H1 (cell line): ENCODE data around the gene WDFY1. TPM values are rescaled to one million over a fixed set of nuclear protein-coding genes. Genes with fewer than 3 reads are reported as not detected.

ENCODE experiments used
- CTCF ChIA-PET: fragments of 300-600 bp; sonication (Branson Sonifier 250); formaldehyde crosslinking; loops from one replicate; lab custom pipeline; 2021; ENCODE audit not compliant: partially characterized antibody; lab: Charles Lee
- POLR2A ChIA-PET: fragments of 300-600 bp; sonication (Branson Sonifier 250); formaldehyde crosslinking; loops from one replicate; lab custom pipeline; 2021; ENCODE audit warnings: inconsistent platforms; ENCODE audit not compliant: partially characterized antibody; lab: Charles Lee
- DNase-seq, 2 experiments: peaks; one replicate each; pipeline versions ENCODE4 v3.0.0 to v3.0.0-alpha.2; 2010 to 2022; ENCODE audit warnings: low spot score in 2 of 2, low read depth in 1 of 2, mixed read lengths in 1 of 2
- FAIRE-seq: peaks from 2 replicates; lab custom pipeline; 2011; peaks lifted over from hg19 to GRCh38; lab: Jason Lieb, UNC
- H2AFZ ChIP-seq: 2 replicates; pipeline ENCODE4 v1.8.1; 2012; ENCODE audit warnings: low read length, inconsistent platforms
- H2AK5ac ChIP-seq: 2 replicates; pipeline ENCODE4 v1.6.1; 2013; ENCODE audit warnings: low read depth, low read length
- H2BK120ac ChIP-seq: replicated peaks from 2 replicates; pipeline ENCODE3; 2013; ENCODE audit warnings: low read depth, low read length, inconsistent platforms
- H2BK12ac ChIP-seq: 2 replicates; pipeline ENCODE4 v1.6.1; 2013; ENCODE audit warnings: low read depth, low read length
- H2BK15ac ChIP-seq: 2 replicates; pipeline ENCODE4 v1.6.1; 2013; ENCODE audit warnings: low read length
- H2BK20ac ChIP-seq: 2 replicates; pipeline ENCODE4 v1.6.1; 2013; ENCODE audit warnings: low read length
- H2BK5ac ChIP-seq: 2 replicates; pipeline ENCODE4 v1.6.1; 2013; ENCODE audit warnings: low read depth, low read length
- H3K14ac ChIP-seq: 2 replicates; pipeline ENCODE4 v1.6.1; 2013; ENCODE audit warnings: inconsistent platforms; ENCODE audit not compliant: insufficient read length
- H3K18ac ChIP-seq: 2 replicates; pipeline ENCODE4 v1.6.1; 2013; ENCODE audit warnings: low read length; ENCODE audit errors: extremely low read depth
- H3K23ac ChIP-seq: 2 replicates; pipeline ENCODE4 v1.6.1; 2013; ENCODE audit warnings: inconsistent platforms; ENCODE audit not compliant: insufficient read length
- H3K23me2 ChIP-seq: 2 replicates; pipeline ENCODE4 v1.6.1; 2013; ENCODE audit warnings: low read depth, low read length
- H3K27ac ChIP-seq: 2 replicates; pipeline ENCODE4 v1.6.1; 2011; ENCODE audit warnings: low read depth, low read length, inconsistent platforms
- H3K27me3 ChIP-seq, 4 experiments: replicated peaks in 1 of 4; 1 replicate in 1 of 4; 2 replicates in 3 of 4; pipeline versions ENCODE4 v1.6.1 to v1.8.1; 2011 to 2013; ENCODE audit warnings: low read length in 3 of 4, mild to moderate bottlenecking in 3 of 4, inconsistent platforms in 2 of 4, mixed read lengths in 2 of 4, moderate library complexity in 1 of 4; ENCODE audit not compliant: control insufficient read depth in 3 of 4, insufficient read depth in 3 of 4; ENCODE audit errors: extremely low read depth in 1 of 4
- H3K36me3 ChIP-seq, 4 experiments: 2 replicates each; pipeline versions ENCODE4 v1.6.1 to v1.8.1; 2011 to 2013; ENCODE audit warnings: mild to moderate bottlenecking in 4 of 4, low read length in 3 of 4, moderate library complexity in 2 of 4, control low read depth in 1 of 4, inconsistent platforms in 1 of 4; ENCODE audit not compliant: insufficient read depth in 4 of 4, control insufficient read depth in 2 of 4
- H3K4ac ChIP-seq: replicated peaks from 2 replicates; pipeline ENCODE3; 2013; ENCODE audit warnings: low read length, low read depth, mixed read lengths, inconsistent platforms; ENCODE audit not compliant: insufficient read length
- H3K4me1 ChIP-seq, 4 experiments: replicated peaks in 1 of 4; 1 replicate in 1 of 4; 2 replicates in 3 of 4; pipeline versions ENCODE4 v1.6.1 to v1.8.1; 2011 to 2013; ENCODE audit warnings: low read length in 3 of 4, inconsistent platforms in 2 of 4, mixed read lengths in 1 of 4; ENCODE audit not compliant: insufficient read depth in 4 of 4, control insufficient read depth in 3 of 4
- H3K4me2 ChIP-seq, 2 experiments: 2 replicates each; pipeline versions ENCODE4 v1.6.1 to v1.8.1; 2011 to 2013; ENCODE audit warnings: low read depth in 2 of 2, low read length in 2 of 2, control low read depth in 1 of 2, inconsistent platforms in 1 of 2, mild to moderate bottlenecking in 1 of 2; ENCODE audit not compliant: insufficient read depth in 1 of 2
- H3K4me3 ChIP-seq, 4 experiments: fragments of 200-600, 300-600 bp in 1 of 4; sonication (generic), shearing (Covaris generic), sonication (Bioruptor Twin) in 1 of 4; 2 replicates each; pipeline versions ENCODE4 v1.5.1 to v1.8.1; 2011 to 2016; ENCODE audit warnings: low read length in 4 of 4, low read depth in 3 of 4, control low read depth in 2 of 4, inconsistent platforms in 2 of 4, mild to moderate bottlenecking in 2 of 4, mixed read lengths in 1 of 4, moderate library complexity in 1 of 4; ENCODE audit not compliant: insufficient read depth in 2 of 4; ENCODE audit errors: extremely low read depth in 1 of 4
- H3K56ac ChIP-seq: replicated peaks from 2 replicates; pipeline ENCODE3; 2013; ENCODE audit warnings: low read depth, mild to moderate bottlenecking, mixed read lengths, low read length, inconsistent platforms; ENCODE audit not compliant: insufficient read length
- H3K79me1 ChIP-seq: 2 replicates; pipeline ENCODE4 v1.6.1; 2013; ENCODE audit warnings: low read depth, low read length, control low read depth
- H3K79me2 ChIP-seq, 2 experiments: 2 replicates each; pipeline versions ENCODE4 v1.6.1 to v1.8.1; 2012 to 2013; ENCODE audit warnings: low read length in 2 of 2, mild to moderate bottlenecking in 2 of 2, inconsistent platforms in 1 of 2; ENCODE audit not compliant: insufficient read depth in 2 of 2, control insufficient read depth in 1 of 2
- H3K9ac ChIP-seq, 4 experiments: replicated peaks in 1 of 4; 1 replicate in 1 of 4; 2 replicates in 3 of 4; pipeline versions ENCODE4 v1.6.1 to v1.8.1; 2011 to 2013; ENCODE audit warnings: low read depth in 3 of 4, low read length in 3 of 4, control low read depth in 2 of 4, mild to moderate bottlenecking in 2 of 4, moderate library complexity in 2 of 4, inconsistent platforms in 1 of 4; ENCODE audit errors: extremely low read depth in 1 of 4
- H3K9me3 ChIP-seq, 2 experiments: 2 replicates each; pipeline versions ENCODE4 v1.6.1 to v1.8.1; 2012 to 2013; ENCODE audit warnings: mild to moderate bottlenecking in 2 of 2, moderate library complexity in 2 of 2, control low read depth in 1 of 2, inconsistent platforms in 1 of 2, low read depth in 1 of 2, low read length in 1 of 2, mixed read lengths in 1 of 2; ENCODE audit not compliant: insufficient read depth in 2 of 2
- H4K20me1 ChIP-seq, 2 experiments: replicated peaks in 1 of 2; 2 replicates each; pipeline versions ENCODE3 to v1.8.1; 2011 to 2013; ENCODE audit warnings: inconsistent platforms in 2 of 2, low read length in 2 of 2, mild to moderate bottlenecking in 1 of 2; ENCODE audit not compliant: insufficient read depth in 2 of 2, control insufficient read depth in 1 of 2
- H4K5ac ChIP-seq: 2 replicates; pipeline ENCODE4 v1.6.1; 2013; ENCODE audit warnings: low read length, low read depth, mixed read lengths, inconsistent platforms; ENCODE audit not compliant: insufficient read length
- H4K8ac ChIP-seq: 2 replicates; pipeline ENCODE4 v1.8.0; 2013; ENCODE audit warnings: mild to moderate bottlenecking, moderate library complexity, low read length, inconsistent platforms; ENCODE audit not compliant: insufficient read depth; ENCODE audit errors: extremely low read depth
- H4K91ac ChIP-seq: replicated peaks from 2 replicates; pipeline ENCODE3; 2013; ENCODE audit warnings: low read length, mixed read lengths, inconsistent platforms; ENCODE audit not compliant: insufficient read length
- POLR2AphosphoS5 ChIP-seq: IDR thresholded peaks from 2 replicates; pipeline ENCODE4 v1.6.1; 2011; ENCODE audit warnings: low read depth, low read length
- RXRA ChIP-seq: IDR thresholded peaks from 2 replicates; pipeline ENCODE4 v1.6.1; 2011; ENCODE audit warnings: low read depth, mild to moderate bottlenecking, low read length, moderate library complexity; ENCODE audit not compliant: insufficient read depth
- WGBS, 2 experiments: shearing (Covaris generic) in 1 of 2; methylation state at CpG; one replicate each; pipeline versions ENCODE4 v1.1.6 to v1.1.7; 2013 to 2015; ENCODE audit warnings: low lambda C conversion rate in 2 of 2, mixed read lengths in 2 of 2, inconsistent platforms in 1 of 2, low coverage in 1 of 2, missing lambda C conversion rate in 1 of 2; ENCODE audit not compliant: insufficient replicate concordance in 2 of 2, insufficient coverage in 1 of 2, insufficient read length in 1 of 2; ENCODE audit errors: extremely low coverage in 1 of 2, missing lambda C conversion rate in 1 of 2; 5-methylcytosine and 5-hydroxymethylcytosine counted together
- polyA plus RNA-seq, 7 experiments: library from polyadenylated mRNA; depleted of rRNA in 3 of 7; stranded (reverse) in 5 of 7; unstranded in 2 of 7; fragments of >200 nt in 5 of 7; fragments of 200-250 nt in 2 of 7; gene quantifications; 1 replicate in 5 of 7; 2 replicates in 1 of 7; 4 replicates in 1 of 7; pipeline versions ENCODE4 v1.2.1 to v1.2.3, GENCODE V29; 2011 to 2013; ENCODE audit warnings: missing spikeins in 2 of 7, mixed read lengths in 2 of 7
- total RNA-seq: library from RNA; stranded (reverse); fragmentation: NEBNext Ultra II Directional; extraction: Animal tissue kit (Norgen Biotek cat#: 25700); gene quantifications from 2 replicates; pipeline ENCODE4 v1.2.1, GENCODE V29; 2021

The WDFY1 gene
- total and polyA plus RNA-seq, 2 of the 8 experiments (the other 6 are each of a cell fraction or from before 2014, with no cell fraction given), result 68.4 to 94.7 TPM

GRCh38 chr2:223923976-223924375, 21.2 kb downstream of the WDFY1 start:
- Histone ChIP-seq H3K4ac (no peak overlapping the region), H3K4me2 (no peak overlapping the region), H3K9ac (no peak overlapping the region), H3K4me1 (peaks cover 0 to 2% (median 0%) of the 10 kb centered on the region in 4 experiments; a peak in 1 of 7 replicates), H2BK20ac (no peak overlapping the region), H4K91ac (no peak overlapping the region), H2BK12ac (no peak overlapping the region), H3K36me3 (peaks cover 0 to 6% (median 0%) of the 10 kb centered on the region in 4 experiments; a peak in 1 of 8 replicates), H2AFZ (no peak overlapping the region), H3K79me1 (peaks cover 17% of the 10 kb centered on the region), H2BK120ac (no peak overlapping the region), H2BK5ac (no peak overlapping the region), H3K56ac (no peak overlapping the region), H3K14ac (no peak overlapping the region), H3K9me3 (peaks cover 6% of the 10 kb centered on the region in 2 experiments; a peak in 1 of 4 replicates), H4K5ac (no peak overlapping the region), H3K4me3 (no peak overlapping the region), H4K20me1 (peaks cover 7 to 12% of the 10 kb centered on the region in 2 experiments), H3K27ac (no peak overlapping the region), H3K23me2 (no peaks in the 10 kb centered on the region), H4K8ac (no peak overlapping the region), H3K27me3 (no peaks in the 10 kb centered on the region), H3K79me2 (peaks cover 14 to 93% of the 10 kb centered on the region in 2 experiments), H3K18ac (no peak overlapping the region), H3K23ac (no peak overlapping the region), H2AK5ac (no peak overlapping the region), H2BK15ac (no peak overlapping the region)
- 89% methylated on average over 2 of the region's 2 CpGs; no CpG with 5 or more reads in 1 of the 2 experiments for WGBS, 2 experiments
- DNase-seq, result no peak
- ChIA-PET POLR2A (no interaction called here), CTCF (interaction anchor here (0.9 kb wide), 1 partner anchor 18 kb away, joined by 3 read pairs; no protein-coding TSS in a partner anchor)
- no peak for FAIRE-seq
- no peak for TF ChIP-seq RXRA
- TF ChIP-seq POLR2AphosphoS5, result no peak
